HG03565 (cell line): Measurements from ENCODE around the gene EVPL.
A peak's percentile ranks its signal among the peaks of the same experiment; 100 is the strongest.
"Not testable (repeated sequence)": the region's sequence is repeated elsewhere in the genome, so short reads cannot be mapped to it uniquely, and the experiment has no call there.

ENCODE experiments used
- ATAC-seq: cut with Tn5 transposase; IDR thresholded peaks from one replicate; pipeline ENCODE4 v1.9.1; 2021; ENCODE audit warnings: mild to moderate bottlenecking, moderate library complexity; ENCODE audit not compliant: unreplicated experiment

EVPL gene

GRCh38 chr17:76027159-76027839 is at the start of gene EVPL:
Gene EVPL (minus strand): TSS chr17:76027306. CDS start chr17:76027198, 108 bp downstream.
- no peak for ATAC-seq

- ATAC-seq: no peak
These were observed 49.1 kb upstream of the EVPL start for GRCh38 chr17:76076146-76076764.

- no peak for ATAC-seq
These were observed 48.4 kb upstream of the EVPL start for GRCh38 chr17:76075364-76076145.

GRCh38 chr17:76074390-76075363 is 47.6 kb upstream of the EVPL start, which contains the start of gene GALR2:
Gene GALR2 (plus strand): TSS chr17:76074781. CDS start chr17:76074884, 103 bp downstream.
- ATAC-seq: no peak

- ATAC-seq: peak; percentile 63
These were observed 45.2 kb upstream of the EVPL start, which contains the start of gene SRP68 for GRCh38 chr17:76072148-76072858. Gene SRP68 (minus strand): TSS chr17:76072517. CDS start chr17:76072491, 26 bp downstream.

GRCh38 chr17:76071531-76072147 is 44.5 kb upstream of the EVPL start:
- no peak for ATAC-seq

GRCh38 chr17:76065775-76066174 is 38.7 kb upstream of the EVPL start:
- ATAC-seq: no peak

- peak; percentile 60 for ATAC-seq
These were observed 36.9 kb upstream of the EVPL start for GRCh38 chr17:76063875-76064546.

GRCh38 chr17:76058264-76058663 is 31.2 kb upstream of the EVPL start:
- not testable (repeated sequence) for ATAC-seq

- ATAC-seq: no peak
These were observed 29.8 kb upstream of the EVPL start for GRCh38 chr17:76056882-76057281.

- no peak for ATAC-seq
These were observed 27.0 kb upstream of the EVPL start for GRCh38 chr17:76054112-76054476.

- ATAC-seq: no peak
These were observed 26.4 kb upstream of the EVPL start for GRCh38 chr17:76053246-76054111.

- no peak for ATAC-seq
These were observed 24.5 kb upstream of the EVPL start for GRCh38 chr17:76051561-76051960.

- no peak for ATAC-seq
These were observed 23.7 kb upstream of the EVPL start for GRCh38 chr17:76050538-76051467.

GRCh38 chr17:76049836-76050537 is 22.9 kb upstream of the EVPL start:
- no peak for ATAC-seq

- ATAC-seq: no peak
These were observed 22.1 kb upstream of the EVPL start for GRCh38 chr17:76049239-76049638.
